HG02938 (cell line): ENCODE measurements around the gene C16orf95.
A peak's percentile ranks its signal among the peaks of the same experiment; 100 is the strongest.
"Not testable (repeated sequence)": the region's sequence is repeated elsewhere in the genome, so short reads cannot be mapped to it uniquely, and the experiment has no call there.

Experiments used
- ATAC-seq: cut with Tn5 transposase; IDR thresholded peaks from one replicate; pipeline ENCODE4 v1.9.1; 2021; ENCODE audit warnings: mild to moderate bottlenecking, moderate library complexity; ENCODE audit not compliant: unreplicated experiment

C16orf95 gene

DNA sequence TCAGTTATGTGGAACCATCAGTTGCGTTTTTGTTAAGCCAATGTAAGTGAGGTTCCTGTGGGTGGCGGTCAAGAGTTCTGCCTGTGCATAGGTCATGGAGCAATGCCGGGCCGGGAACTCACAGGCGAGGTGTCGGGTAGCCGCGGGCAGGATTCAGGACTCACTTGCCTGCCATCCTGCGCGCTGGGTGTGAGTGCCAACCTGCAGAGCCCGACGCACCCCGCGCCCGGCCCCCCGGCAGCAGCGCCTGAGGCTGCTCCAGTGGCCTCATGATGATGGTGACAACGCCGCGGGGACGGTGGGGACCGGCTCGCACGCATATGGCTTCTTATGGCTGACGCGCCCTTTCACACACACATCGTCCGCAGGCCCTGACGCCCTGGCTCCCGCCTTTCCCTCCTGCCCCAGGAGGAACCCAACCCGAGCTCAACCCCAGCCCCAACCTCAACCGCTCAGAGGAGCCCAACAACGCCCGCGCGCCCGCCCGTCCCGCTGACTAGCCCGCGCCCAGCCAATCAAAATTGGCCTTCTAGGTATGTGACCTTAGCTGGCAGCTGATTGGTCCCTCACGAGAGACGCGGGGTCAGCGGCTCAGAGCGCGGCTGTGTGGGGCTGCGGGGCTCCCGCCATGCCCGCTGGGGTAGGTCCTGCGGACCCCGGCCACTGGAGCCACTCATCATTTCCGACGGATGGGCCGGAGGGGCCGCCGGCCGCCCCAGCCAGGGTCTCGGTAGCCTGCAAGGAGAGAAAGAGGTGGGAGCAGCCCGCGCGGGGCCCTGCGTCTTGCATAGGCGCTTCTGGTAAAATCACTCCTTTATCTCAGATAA lies at the start of gene C16orf95:
TSS of gene C16orf95 (minus strand) at position 470 of the 827 bp plus-strand sequence. CDS start at position 320, 150 bp downstream.
- peak; percentile 90 for ATAC-seq

GRCh38 chr16:87366930-87367329 lies 49.7 kb upstream of the C16orf95 start:
- ATAC-seq, result no peak

- no peak for ATAC-seq
Measured at GRCh38 chr16:87366288-87366687, 49.1 kb upstream of the C16orf95 start.

GRCh38 chr16:87365021-87365713 lies 48.0 kb upstream of the C16orf95 start:
- no peak for ATAC-seq

DNA sequence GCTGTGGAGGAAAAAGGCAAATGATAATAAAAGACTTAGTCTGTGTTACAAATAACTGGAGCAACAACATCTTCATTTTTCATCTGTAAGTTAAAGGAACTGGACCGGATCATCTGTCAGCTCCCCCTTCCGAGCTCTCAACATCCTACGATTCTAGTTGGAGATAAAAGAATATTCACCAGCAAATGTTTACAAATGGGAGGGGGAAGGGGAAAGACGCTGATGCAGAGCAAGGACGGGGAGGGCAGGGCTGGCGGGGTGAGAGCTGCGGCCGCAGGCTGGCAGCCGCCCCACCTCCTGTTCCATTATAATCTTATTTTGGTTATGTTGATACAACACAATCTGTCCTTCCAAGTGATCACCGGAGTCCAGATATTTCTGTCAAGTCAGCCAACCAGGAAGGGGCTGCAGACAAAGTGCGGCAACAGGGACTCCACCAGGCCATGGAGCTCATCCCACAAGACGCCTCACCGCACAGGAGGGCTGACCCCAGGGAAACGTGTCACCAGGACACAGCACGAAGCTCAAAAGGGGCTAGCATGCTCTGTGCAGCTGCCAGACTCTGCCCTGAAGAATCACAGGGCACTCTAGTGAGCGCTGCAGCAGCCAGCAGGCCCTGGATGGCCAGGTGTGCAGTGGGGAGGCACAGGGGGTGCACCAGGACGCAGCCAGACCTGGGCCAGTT lies 46.7 kb upstream of the C16orf95 start:
- ATAC-seq, result no peak

GRCh38 chr16:87362828-87363559 lies 45.8 kb upstream of the C16orf95 start:
- not testable (repeated sequence) for ATAC-seq

DNA sequence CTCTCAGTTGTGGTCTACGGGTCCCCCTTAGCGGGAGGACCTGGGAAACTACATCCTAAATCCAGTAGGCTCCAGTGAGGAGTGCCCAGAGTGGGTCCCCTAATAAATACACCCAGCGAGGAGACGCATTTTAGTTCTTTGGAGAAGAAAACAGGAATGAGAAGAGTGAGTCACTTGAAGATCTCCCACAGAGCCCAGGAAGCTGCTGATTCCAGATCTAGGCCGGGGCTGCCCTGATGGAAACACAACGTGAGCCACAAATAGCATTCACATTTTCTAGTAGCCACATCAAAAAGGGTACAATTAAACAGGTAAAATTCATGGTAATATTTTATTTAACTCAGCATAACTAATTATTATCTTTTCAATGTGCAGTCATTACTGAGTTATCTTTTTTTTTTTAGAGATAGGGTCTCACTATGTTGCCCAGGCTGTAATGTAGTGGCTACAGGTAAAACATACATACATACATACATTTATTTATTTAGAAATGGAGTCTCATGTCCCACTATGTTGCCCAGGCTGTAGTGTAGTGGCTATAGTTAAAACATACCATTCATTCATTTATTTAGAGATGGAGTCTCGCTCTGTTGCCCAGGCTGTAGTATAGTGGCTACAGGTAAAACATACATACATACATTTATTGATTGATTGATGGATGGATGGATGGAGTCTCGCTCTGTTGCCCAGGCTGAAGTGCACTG lies 44.9 kb upstream of the C16orf95 start:
- no peak for ATAC-seq

- ATAC-seq, result no peak
Measured at GRCh38 chr16:87360862-87361610, 43.8 kb upstream of the C16orf95 start.

- no peak for ATAC-seq
Measured at GRCh38 chr16:87359121-87359520, 41.9 kb upstream of the C16orf95 start.

DNA sequence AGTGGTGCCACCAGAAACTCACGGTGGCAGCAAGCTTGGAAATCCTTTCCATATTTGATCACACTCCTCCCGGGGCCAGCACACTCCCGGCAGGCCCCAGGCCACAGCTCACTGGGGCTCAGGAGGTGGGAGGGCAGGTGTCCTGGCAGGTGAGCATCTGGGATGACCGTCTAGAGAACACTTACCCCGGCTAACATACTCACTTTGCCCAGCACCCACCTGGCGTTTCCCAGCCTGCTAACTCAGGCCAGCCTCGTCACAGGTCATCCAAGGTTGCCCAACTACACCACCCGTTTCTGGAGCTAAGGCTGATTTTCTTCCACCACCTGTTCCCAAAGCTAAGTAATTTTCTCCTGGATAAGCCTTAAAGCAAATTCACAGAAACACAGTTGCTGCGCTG lies 41.5 kb upstream of the C16orf95 start:
- ATAC-seq, result no peak

DNA sequence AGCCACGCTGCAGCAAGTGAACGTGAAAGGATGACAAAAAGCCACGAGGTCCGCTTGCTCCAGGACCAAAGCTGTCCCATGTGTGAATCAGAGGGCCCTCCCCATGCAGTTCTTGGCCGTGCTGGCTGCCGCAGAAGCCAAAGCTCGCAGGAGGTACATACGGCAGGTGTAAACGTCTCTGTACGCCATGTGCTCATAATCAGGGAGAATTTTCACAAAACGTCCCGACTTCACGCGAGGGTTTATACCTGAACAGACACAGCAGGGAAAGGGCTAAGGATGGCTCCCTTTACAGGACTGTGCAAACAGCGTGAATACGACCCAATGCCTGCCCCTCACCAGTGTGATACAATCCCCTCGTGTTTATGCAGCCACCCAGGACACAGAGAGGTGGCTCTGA lies 41.1 kb upstream of the C16orf95 start:
- no peak for ATAC-seq

DNA sequence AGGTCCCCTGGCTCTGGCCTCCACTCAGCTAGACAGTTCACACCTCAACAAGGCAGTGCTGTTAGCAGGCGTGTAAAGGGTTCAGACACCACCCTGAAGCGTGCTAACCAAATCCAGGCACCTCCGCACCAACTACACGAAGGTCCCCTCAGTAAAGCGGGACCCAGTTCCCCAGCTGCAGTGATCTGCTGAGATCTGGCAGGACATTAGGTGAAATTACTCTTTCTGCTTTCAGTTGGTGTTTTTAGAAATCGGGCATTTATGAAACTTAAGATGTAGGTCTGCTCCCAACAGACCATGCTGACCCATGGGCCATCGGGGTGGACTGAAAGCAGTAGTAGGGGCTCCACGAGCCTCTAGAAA lies 39.3 kb upstream of the C16orf95 start:
- ATAC-seq, result no peak

DNA sequence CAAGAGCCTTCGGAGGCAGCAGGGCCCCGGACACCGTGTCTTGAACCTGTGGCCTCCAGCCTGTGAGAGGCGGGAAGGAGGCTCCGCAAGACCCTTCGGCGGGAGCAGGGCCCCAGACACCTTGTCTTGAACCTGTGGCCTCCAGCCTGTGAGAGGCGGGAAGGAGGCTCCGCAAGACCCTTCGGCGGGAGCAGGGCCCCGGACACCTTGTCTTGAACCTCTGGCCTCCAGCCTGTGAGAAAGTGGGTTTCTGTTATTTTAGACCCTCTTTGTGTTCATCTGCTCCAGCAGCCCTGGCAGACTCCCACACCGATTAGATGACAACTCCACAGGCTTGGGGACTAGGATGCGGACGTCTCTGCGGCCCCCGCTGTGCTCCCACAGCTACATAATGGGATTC lies 36.4 kb upstream of the C16orf95 start:
- ATAC-seq, result no peak

GRCh38 chr16:87352818-87353217 lies 35.6 kb upstream of the C16orf95 start:
- ATAC-seq, result no peak

DNA sequence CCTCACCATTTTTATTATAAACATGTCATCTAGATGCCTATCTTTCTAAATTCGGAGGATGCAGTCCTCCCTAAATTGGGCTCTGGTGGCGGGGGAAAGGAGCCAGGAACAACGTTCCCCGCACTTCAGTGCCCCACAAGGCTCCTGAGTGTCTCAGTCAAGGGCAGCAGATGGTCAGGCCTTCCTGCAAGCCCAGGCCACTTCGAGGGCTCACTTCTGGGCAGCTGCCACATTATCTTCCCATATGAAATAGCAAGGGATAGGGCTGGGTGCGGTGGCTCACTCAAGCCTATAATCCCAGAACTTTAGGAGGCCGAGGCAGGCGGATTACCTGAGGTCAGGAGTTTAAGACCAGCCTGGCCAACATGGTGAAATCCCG lies 34.1 kb upstream of the C16orf95 start:
- ATAC-seq, result no peak

DNA sequence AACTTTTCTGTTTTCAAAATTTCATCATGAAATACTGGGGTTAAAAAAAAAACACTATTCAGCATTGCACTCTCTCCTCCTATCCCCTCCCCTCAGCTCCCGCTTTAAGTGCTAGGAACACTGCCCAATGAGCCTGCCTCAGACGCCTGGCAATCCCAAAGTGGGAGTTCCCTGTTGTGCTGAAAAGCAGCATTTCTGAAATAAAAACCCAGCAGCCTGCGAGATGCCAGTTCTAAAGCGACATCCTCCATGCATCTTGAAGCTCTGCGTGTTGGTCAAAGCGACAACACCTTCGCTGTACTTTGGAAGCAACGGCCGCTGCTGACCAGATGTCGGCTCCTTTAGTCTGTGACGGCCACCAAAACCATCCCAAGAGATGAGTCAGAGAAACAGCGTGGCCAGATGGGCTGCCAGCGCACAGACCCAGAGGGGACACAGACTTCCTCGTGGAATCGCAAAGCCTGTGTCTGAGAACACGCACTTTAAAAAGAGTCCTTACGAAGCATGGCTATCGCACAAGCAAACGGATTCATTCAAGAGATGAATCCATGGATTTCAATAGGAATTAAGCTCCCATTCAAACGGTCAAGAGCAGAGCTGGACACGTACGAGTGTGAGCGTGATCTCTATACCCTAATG lies 33.6 kb upstream of the C16orf95 start:
- ATAC-seq, result no peak

DNA sequence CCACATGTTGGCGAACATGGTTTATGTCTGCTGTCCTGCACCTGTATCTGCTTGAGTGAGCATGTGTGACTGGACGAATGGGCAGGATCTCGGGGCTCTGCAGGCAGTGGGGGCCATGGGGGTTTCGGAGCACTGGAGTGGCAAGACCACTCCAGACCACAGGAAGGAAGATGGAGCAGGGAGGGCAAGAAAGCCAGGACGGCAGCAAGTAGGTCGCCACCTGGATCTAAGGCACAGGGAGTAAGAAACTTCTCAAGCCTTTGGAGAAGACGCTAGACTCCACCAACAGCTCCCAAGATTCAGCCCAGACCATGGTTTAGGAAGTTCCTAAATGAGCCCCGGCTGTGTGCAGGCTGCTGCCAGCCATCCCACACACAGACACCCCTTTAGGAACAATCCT lies 32.8 kb upstream of the C16orf95 start:
- no peak for ATAC-seq

GRCh38 chr16:87348616-87349157 lies 31.5 kb upstream of the C16orf95 start:
- no peak for ATAC-seq
